CD4-positive, alpha-beta T cell (primary cell): ENCODE data around the gene HJURP. TPM values are rescaled to one million over a fixed set of nuclear protein-coding genes. Genes with fewer than 3 reads are reported as not detected.

Experiments
- ATAC-seq: fragments of 200-7000 bp; cut with Tn5 transposase; one replicate; pipeline ENCODE4 v1.10.0; 2022; ENCODE audit warnings: mild to moderate bottlenecking; ENCODE audit not compliant: poor library complexity
- CTCF ChIA-PET: fragments of 350-600 bp; sonication (Branson Sonifier 250); formaldehyde crosslinking; loops from one replicate; lab custom pipeline; 2021; ENCODE audit warnings: antibody characterized with exemption, inconsistent platforms; lab: Charles Lee
- POLR2A ChIA-PET: fragments of 350-600 bp; sonication (Branson Sonifier 250); formaldehyde crosslinking; loops from one replicate; lab custom pipeline; 2021; ENCODE audit warnings: antibody characterized with exemption, inconsistent platforms; lab: Charles Lee
- DNase-seq, 14 experiments: peaks; one replicate each; pipeline ENCODE4 v3.0.0-alpha.2; 2013 to 2020; ENCODE audit warnings: mixed read lengths in 2 of 14
- H3K27ac ChIP-seq, 2 donors: one replicate each; pipeline versions ENCODE4 v1.5.1 to v1.7.0; 2013; ENCODE audit warnings: low read length in 2 of 2, low read depth in 1 of 2, mild to moderate bottlenecking in 1 of 2
- H3K27me3 ChIP-seq, 2 experiments: 1 replicate in 1 of 2; 2 replicates in 1 of 2; pipeline versions ENCODE4 v1.6.1 to v1.7.0; 2013; ENCODE audit warnings: low read length in 2 of 2, control low read depth in 1 of 2, mild to moderate bottlenecking in 1 of 2, moderate library complexity in 1 of 2; ENCODE audit not compliant: insufficient read depth in 2 of 2, control insufficient read depth in 1 of 2
- H3K36me3 ChIP-seq: one replicate; pipeline ENCODE4 v1.6.1; 2013; ENCODE audit warnings: low read length, control low read depth; ENCODE audit not compliant: insufficient read depth
- H3K4me1 ChIP-seq: one replicate; pipeline ENCODE4 v1.6.1; 2013; ENCODE audit warnings: low read length, control low read depth; ENCODE audit not compliant: insufficient read depth
- H3K4me3 ChIP-seq: one replicate; pipeline ENCODE4 v1.5.1; 2013; ENCODE audit warnings: mild to moderate bottlenecking, low read length, moderate library complexity
- H3K9me3 ChIP-seq, 2 experiments: 1 replicate in 1 of 2; 2 replicates in 1 of 2; pipeline versions ENCODE4 v1.6.1 to v1.7.0; 2013; ENCODE audit warnings: low read length in 2 of 2, mild to moderate bottlenecking in 2 of 2, control low read depth in 1 of 2, moderate library complexity in 1 of 2; ENCODE audit not compliant: control insufficient read depth in 1 of 2, insufficient read depth in 1 of 2
- H3K27ac Mint-ChIP-seq: one replicate; pipeline ENCODE4 v1.8.0; 2020; ENCODE audit warnings: mixed read lengths
- H3K27me3 Mint-ChIP-seq: one replicate; pipeline ENCODE4 v1.8.0; 2021; ENCODE audit warnings: mixed read lengths
- H3K36me3 Mint-ChIP-seq: one replicate; pipeline ENCODE4 v1.8.0; 2021; ENCODE audit warnings: low read depth, mixed read lengths
- H3K4me1 Mint-ChIP-seq: one replicate; pipeline ENCODE4 v1.8.0; 2021; ENCODE audit warnings: low read depth, mixed read lengths
- H3K4me3 Mint-ChIP-seq: one replicate; pipeline ENCODE4 v1.8.0; 2020; ENCODE audit warnings: mild to moderate bottlenecking, mixed read lengths
- H3K9me3 Mint-ChIP-seq: one replicate; pipeline ENCODE4 v1.8.0; 2020; ENCODE audit warnings: mixed read lengths
- CTCF ChIP-seq: fragments of 200-600 bp; IDR thresholded peaks from one replicate; pipeline ENCODE4 v1.8.0; 2022; ENCODE audit warnings: antibody characterized with exemption, mild to moderate bottlenecking
- intact Hi-C, 2 experiments: fragments of 100-400 bp; cut with DNase I in 1 of 2; cut with micrococcal nuclease in 1 of 2; formaldehyde crosslinking; loops; one replicate each; pipeline versions ENCODE4 v1.15.1 to v1.9.0; 2023 to 2025; cut with DNase I, micrococcal nuclease
- total RNA-seq, 174 experiments: library from RNA in 2 of 174; stranded (reverse) in 2 of 174; gene quantifications; one replicate each; pipeline ENCODE4 v1.2.3 and lab custom pipeline; 2021 to 2026

HJURP gene
- total RNA-seq, 2 experiments from 2014 or later, result 0.22 to 0.25 TPM

- Histone ChIP-seq H3K4me1 (no peaks in the 10 kb centered on the region), H3K9me3 (peaks cover 0 to 8% of the 10 kb centered on the region in 2 experiments), H3K36me3 (no peaks in the 10 kb centered on the region), H3K27me3 (no peaks in the 10 kb centered on the region), H3K27ac (no peak overlapping the region), H3K4me3 (no peak overlapping the region)
- no peaks in the 10 kb centered on the region for H3K4me1 Mint-ChIP-seq
- no peaks in the 10 kb centered on the region for H3K27me3 Mint-ChIP-seq
- no peaks in the 10 kb centered on the region for H3K36me3 Mint-ChIP-seq
- DNase-seq, result no peak
- ATAC-seq, result no peak
- intact Hi-C loops, result no loop called here
- CTCF ChIA-PET, result no interaction called here
- H3K4me3 Mint-ChIP-seq, result no peak overlapping the region
- POLR2A ChIA-PET, result no interaction called here
- no peak for TF ChIP-seq CTCF
- H3K9me3 Mint-ChIP-seq, result no peaks in the 10 kb centered on the region
- no peak overlapping the region for H3K27ac Mint-ChIP-seq
These were observed 61.6 kb downstream of the HJURP start for GRCh38 chr2:233792720-233793119.

GRCh38 chr2:233791883-233792329 is 62.4 kb downstream of the HJURP start:
- DNase-seq (no peak), ATAC-seq (no peak)
- H3K27me3 ChIP-seq, result no peaks in the 10 kb centered on the region
- peaks cover 0 to 8% of the 10 kb centered on the region in 2 experiments for H3K9me3 ChIP-seq
- H3K4me1 ChIP-seq, result no peaks in the 10 kb centered on the region
- Mint-ChIP-seq H3K9me3 (no peaks in the 10 kb centered on the region), H3K27ac (no peak overlapping the region), H3K4me3 (no peak overlapping the region), H3K4me1 (no peaks in the 10 kb centered on the region), H3K36me3 (no peaks in the 10 kb centered on the region), H3K27me3 (no peaks in the 10 kb centered on the region)
- ChIA-PET CTCF (no interaction called here), POLR2A (no interaction called here)
- intact Hi-C loops, result no loop called here
- no peak overlapping the region for H3K27ac ChIP-seq
- H3K36me3 ChIP-seq, result no peaks in the 10 kb centered on the region
- H3K4me3 ChIP-seq, result no peak overlapping the region
- TF ChIP-seq CTCF, result no peak

- CTCF ChIA-PET, result no interaction called here
These were observed 63.0 kb downstream of the HJURP start for GRCh38 chr2:233791151-233791882.

More at GRCh38 chr2:233791151-233791882, 63.0 kb downstream of the HJURP start:
- Mint-ChIP-seq H3K4me3 (no peak overlapping the region), H3K36me3 (no peaks in the 10 kb centered on the region), H3K27ac (no peak overlapping the region), H3K9me3 (no peaks in the 10 kb centered on the region), H3K4me1 (no peaks in the 10 kb centered on the region), H3K27me3 (peaks cover 2% of the 10 kb centered on the region)
- H3K9me3 ChIP-seq, result peaks cover 0 to 8% of the 10 kb centered on the region in 2 experiments
- no peak overlapping the region for H3K4me3 ChIP-seq
- H3K27me3 ChIP-seq, result no peaks in the 10 kb centered on the region
- no peak for DNase-seq
- TF ChIP-seq CTCF, result no peak
- intact Hi-C loops, result no loop called here
- no peak overlapping the region for H3K27ac ChIP-seq
- no peaks in the 10 kb centered on the region for H3K36me3 ChIP-seq
- POLR2A ChIA-PET, result no interaction called here
- H3K4me1 ChIP-seq, result no peaks in the 10 kb centered on the region
- no peak for ATAC-seq
